ENCODE data around the gene HSD17B11.

- TF ChIP-seq POLR2A (IDR thresholded peaks at IDR 0.05) (no peak), CTCF (IDR thresholded peaks at IDR 0.05 in 8 of 11, conservative IDR thresholded peaks at IDR 0.05 in 3 of 11) (no peak), POLR2AphosphoS5 (IDR thresholded peaks at IDR 0.05) (no peak)
Observed at GRCh38 chr4:87317527-87317926, 73.5 kb downstream of the HSD17B11 start.
